Hepatocyte (in vitro differentiated cells): ENCODE results near the gene ARFRP1. TPM values are rescaled to one million over a fixed set of nuclear protein-coding genes. Genes with fewer than 3 reads are reported as not detected.
A peak's percentile ranks its signal among the peaks of the same experiment; 100 is the strongest.

Source experiments
- DNase-seq: peaks from one replicate; pipeline ENCODE4 v3.0.0-alpha.2; 2016; ENCODE audit warnings: low spot score
- H2AFZ ChIP-seq: fragments of 200-600 bp; sonication (generic); 2 replicates; pipeline ENCODE4 v1.6.0; 2016; ENCODE audit warnings: antibody characterized with exemption, mild to moderate bottlenecking
- H3K27ac ChIP-seq: fragments of 200-600 bp; sonication (generic); 2 replicates; pipeline ENCODE4 v1.5.1; 2016; ENCODE audit warnings: mild to moderate bottlenecking
- H3K27me3 ChIP-seq: fragments of 200-600 bp; sonication (generic); 2 replicates; pipeline ENCODE4 v1.6.1; 2016
- H3K36me3 ChIP-seq: fragments of 200-600 bp; sonication (generic); replicated peaks from 2 replicates; pipeline ENCODE4 v1.5.1; 2016; ENCODE audit warnings: low read depth; ENCODE audit not compliant: insufficient read depth
- H3K4me1 ChIP-seq: fragments of 200-600 bp; sonication (generic); 2 replicates; pipeline ENCODE4 v1.5.1; 2016; ENCODE audit warnings: mild to moderate bottlenecking, moderate library complexity; ENCODE audit not compliant: insufficient read depth
- H3K4me2 ChIP-seq: fragments of 200-600 bp; sonication (generic); 2 replicates; pipeline ENCODE4 v1.6.0; 2016
- H3K4me3 ChIP-seq: fragments of 200-600 bp; sonication (generic); 2 replicates; pipeline ENCODE4 v1.5.1; 2016; ENCODE audit warnings: mild to moderate bottlenecking
- H3K79me2 ChIP-seq: fragments of 200-600 bp; sonication (generic); 2 replicates; pipeline ENCODE4 v1.6.0; 2017; ENCODE audit warnings: mild to moderate bottlenecking
- H3K9me2 ChIP-seq: fragments of 200-600 bp; sonication (generic); replicated peaks from 2 replicates; pipeline ENCODE4 v1.6.0; 2017; ENCODE audit warnings: mild to moderate bottlenecking; ENCODE audit not compliant: insufficient read depth
- H3K9me3 ChIP-seq: fragments of 200-600 bp; sonication (generic); 2 replicates; pipeline ENCODE4 v1.5.1; 2016; ENCODE audit warnings: low read depth, mild to moderate bottlenecking
- H4K20me1 ChIP-seq: fragments of 200-600 bp; sonication (generic); 2 replicates; pipeline ENCODE4 v1.6.0; 2016; ENCODE audit warnings: mild to moderate bottlenecking; ENCODE audit not compliant: insufficient read depth, poor library complexity, severe bottlenecking
- CTCF ChIP-seq: fragments of 200-600 bp; sonication (generic); IDR thresholded peaks from 2 replicates; pipeline ENCODE4 v1.5.1; 2016; ENCODE audit warnings: antibody characterized with exemption, mild to moderate bottlenecking; ENCODE audit not compliant: poor library complexity
- EZH2 ChIP-seq: fragments of 200-600 bp; sonication (generic); IDR thresholded peaks from 2 replicates; pipeline ENCODE4 v1.6.1; 2016; ENCODE audit warnings: antibody characterized with exemption, mild to moderate bottlenecking, borderline replicate concordance
- EZH2phosphoT487 ChIP-seq: fragments of 200-600 bp; sonication (generic); IDR thresholded peaks from one replicate; pipeline ENCODE4 v1.6.1; 2018; ENCODE audit warnings: antibody characterized with exemption, mild to moderate bottlenecking, low read depth, moderate library complexity; ENCODE audit not compliant: unreplicated experiment, severe bottlenecking
- WGBS: methylation state at CpG from one replicate; pipeline ENCODE4 v1.1.6; 2016; ENCODE audit warnings: low lambda C conversion rate; ENCODE audit errors: missing lambda C conversion rate; 5-methylcytosine and 5-hydroxymethylcytosine counted together
- polyA plus RNA-seq: library from polyadenylated mRNA; unstranded; fragments of >200 nt; fragmentation: Nextera tagmentation; extraction: Ambion mirVana; gene quantifications from 2 replicates; pipeline ENCODE4 v1.2.1, GENCODE V29; 2016
- total RNA-seq: library from RNA; depleted of rRNA; stranded (reverse); fragments of >200 nt; gene quantifications from 2 replicates; pipeline ENCODE4 v1.2.3, GENCODE V29; 2014

Gene ARFRP1
- total and polyA plus RNA-seq, 2 experiments from 2014 or later, result 31.5 to 38.0 TPM

GRCh38 chr20:63740627-63741353 lies 33.0 kb upstream of the ARFRP1 start:
- Histone ChIP-seq H3K9me2 (no peaks in the 10 kb centered on the region), H3K36me3 (no peaks in the 10 kb centered on the region), H3K9me3 (no peaks in the 10 kb centered on the region), H3K4me2 (peak overlapping the region; percentile 95), H2AFZ (peak overlapping the region; percentile 76), H3K4me3 (peak overlapping the region; percentile 62), H3K79me2 (peaks cover 6% of the 10 kb centered on the region), H4K20me1 (no peaks in the 10 kb centered on the region), H3K27me3 (no peaks in the 10 kb centered on the region), H3K27ac (peak overlapping the region; percentile 98), H3K4me1 (peaks cover 31% of the 10 kb centered on the region)
- 1% methylated on average over 14 of the region's 29 CpGs for WGBS
- peak; percentile 95 for DNase-seq
- TF ChIP-seq CTCF (peak; percentile 20), EZH2phosphoT487 (no peak), EZH2 (no peak)

GRCh38 chr20:63740070-63740626 lies 32.4 kb upstream of the ARFRP1 start:
- peak; percentile 86 for DNase-seq
- no peak for TF ChIP-seq EZH2
- no peak for TF ChIP-seq CTCF
- TF ChIP-seq EZH2phosphoT487, result no peak
- Histone ChIP-seq H3K4me3 (peak overlapping the region; percentile 62), H2AFZ (peak overlapping the region; percentile 76), H3K36me3 (no peaks in the 10 kb centered on the region), H4K20me1 (no peaks in the 10 kb centered on the region), H3K9me3 (no peaks in the 10 kb centered on the region), H3K27ac (peak overlapping the region; percentile 98), H3K79me2 (peaks cover 6% of the 10 kb centered on the region), H3K9me2 (no peaks in the 10 kb centered on the region), H3K27me3 (no peaks in the 10 kb centered on the region), H3K4me2 (peak overlapping the region; percentile 95), H3K4me1 (peaks cover 31% of the 10 kb centered on the region)
- 0% methylated on average over 9 of the region's 80 CpGs for WGBS

GRCh38 chr20:63739130-63740069 lies 31.6 kb upstream of the ARFRP1 start, which contains the start of gene SLC2A4RG:
SLC2A4RG (plus strand) TSS chr20:63739776; CDS start chr20:63739913, 137 bp downstream.
- H3K4me1 ChIP-seq, result peaks cover 31% of the 10 kb centered on the region

More at GRCh38 chr20:63739130-63740069, 31.6 kb upstream of the ARFRP1 start, which contains the start of gene SLC2A4RG:
- H3K4me3 ChIP-seq, result peak within 1 kb of the TSS; percentile 64
- peaks cover 6% of the 10 kb centered on the region for H3K79me2 ChIP-seq
- H3K27ac ChIP-seq, result peak within 1 kb of the TSS; percentile 98
- H4K20me1 ChIP-seq, result no peaks in the 10 kb centered on the region
- peak within 1 kb of the TSS; percentile 99 for H3K4me2 ChIP-seq
- no peaks in the 10 kb centered on the region for H3K9me3 ChIP-seq
- TF ChIP-seq EZH2 (no peak), CTCF (no peak), EZH2phosphoT487 (no peak)
- DNase-seq, result peak; percentile 96
- whole genome bisulfite sequencing, result 1% methylated on average over 15 of the region's 136 CpGs
- H3K27me3 ChIP-seq, result no peaks in the 10 kb centered on the region
- no peaks in the 10 kb centered on the region for H3K36me3 ChIP-seq
- H3K9me2 ChIP-seq, result no peaks in the 10 kb centered on the region
- peak within 1 kb of the TSS; percentile 76 for H2AFZ ChIP-seq
